ENCODE results near the gene ADH1C.

Gene ADH1C

GRCh38 chr4:99305638-99306400, 46.7 kb downstream of the ADH1C start:
- DNase-seq (ENCODE audit: low read depth, low spot score) = no peak

GRCh38 chr4:99301376-99302164, 51.0 kb downstream of the ADH1C start:
- DNase-seq (ENCODE audit: low read depth, low spot score) = no peak

- no peak for DNase-seq (ENCODE audit: low read depth, low spot score)
Observed at GRCh38 chr4:99300934-99301333, 51.6 kb downstream of the ADH1C start.

GRCh38 chr4:99293357-99293756, 59.2 kb downstream of the ADH1C start:
- DNase-seq (ENCODE audit: low read depth, low spot score) = no peak

GRCh38 chr4:99290848-99291786, 61.4 kb downstream of the ADH1C start, which contains the start of gene ADH1A:
TSS of gene ADH1A (minus strand) at chr4:99290985. CDS start at chr4:99290914, 71 bp downstream.
- no peak for DNase-seq (ENCODE audit: low read depth, low spot score)
